Measurements from ENCODE around the gene DNAH11.
"Not testable (repeated sequence)": the region's sequence is repeated elsewhere in the genome, so short reads cannot be mapped to it uniquely, and the experiment has no call there.

GRCh38 chr7:21533646-21534045 is 9.2 kb upstream of the DNAH11 start:
- TF ChIP-seq CTCF (conservative IDR thresholded peaks at IDR 0.05); ZFX (IDR thresholded peaks at IDR 0.05): not testable (repeated sequence)

Measured in C4-2B (cell line).